GM23338 (cell line): Measurements from ENCODE around the gene PLEKHJ1. TPM values are rescaled to one million over a fixed set of nuclear protein-coding genes. Genes with fewer than 3 reads are reported as not detected.

Source experiments
- ATAC-seq: fragments of 200-7000 bp; cut with Tn5 transposase; 3 replicates; pipeline ENCODE4 v1.9.1; 2020
- DNase-seq: peaks from one replicate; pipeline ENCODE4 v3.0.0-alpha.2; 2015; ENCODE audit warnings: low spot score
- H2AFZ ChIP-seq: fragments of 200-600 bp; sonication (generic); 2 replicates; pipeline ENCODE4 v1.8.0; 2016; ENCODE audit warnings: antibody characterized with exemption, mild to moderate bottlenecking, moderate library complexity
- H3F3A ChIP-seq: fragments of 200-600 bp; sonication (generic); replicated peaks from 2 replicates; pipeline ENCODE4 v1.8.0; 2017; ENCODE audit warnings: antibody characterized with exemption, mixed run types, low read depth
- H3K27ac ChIP-seq: fragments of 200-600 bp; sonication (generic); 2 replicates; pipeline ENCODE4 v1.6.1; 2016; ENCODE audit warnings: low read depth
- H3K27me3 ChIP-seq: fragments of 200-600 bp; sonication (generic); 2 replicates; pipeline ENCODE4 v1.8.0; 2016; ENCODE audit warnings: mild to moderate bottlenecking, mixed run types, moderate library complexity; ENCODE audit not compliant: insufficient read depth
- H3K36me3 ChIP-seq: fragments of 200-600 bp; sonication (generic); 2 replicates; pipeline ENCODE4 v1.8.0; 2016; ENCODE audit warnings: mild to moderate bottlenecking; ENCODE audit not compliant: insufficient read depth
- H3K4me1 ChIP-seq: fragments of 200-600 bp; sonication (generic); 2 replicates; pipeline ENCODE4 v1.8.0; 2016; ENCODE audit warnings: mild to moderate bottlenecking, moderate library complexity; ENCODE audit not compliant: insufficient read depth
- H3K4me2 ChIP-seq: fragments of 200-600 bp; sonication (generic); 2 replicates; pipeline ENCODE4 v1.7.1; 2017; ENCODE audit warnings: mixed run types
- H3K4me3 ChIP-seq: fragments of 200-600 bp; sonication (generic); 2 replicates; pipeline ENCODE4 v1.6.1; 2016; ENCODE audit warnings: mixed run types
- H3K79me2 ChIP-seq: fragments of 200-600 bp; sonication (generic); replicated peaks from 2 replicates; pipeline ENCODE4 v1.8.0; 2017; ENCODE audit warnings: mild to moderate bottlenecking; ENCODE audit not compliant: insufficient read depth
- H3K9me2 ChIP-seq: fragments of 200-600 bp; sonication (generic); 2 replicates; pipeline ENCODE4 v1.8.0; 2017; ENCODE audit not compliant: insufficient read depth
- H4K20me1 ChIP-seq: fragments of 200-600 bp; sonication (generic); replicated peaks from 2 replicates; pipeline ENCODE4 v1.8.0; 2017; ENCODE audit warnings: mild to moderate bottlenecking; ENCODE audit not compliant: insufficient read depth
- H3K27ac Mint-ChIP-seq: 2 replicates; pipeline ENCODE4 v1.8.0; 2020; ENCODE audit warnings: inconsistent platforms, mild to moderate bottlenecking, moderate library complexity, mixed read lengths
- H3K27me3 Mint-ChIP-seq: 3 replicates; pipeline ENCODE4 v1.8.0; 2022; ENCODE audit warnings: low read depth, mild to moderate bottlenecking, moderate library complexity, mixed read lengths, inconsistent platforms; ENCODE audit not compliant: insufficient read depth, poor library complexity
- H3K36me3 Mint-ChIP-seq: 3 replicates; pipeline ENCODE4 v1.8.0; 2021; ENCODE audit warnings: low read depth, mild to moderate bottlenecking, inconsistent platforms, moderate library complexity, mixed read lengths
- H3K4me1 Mint-ChIP-seq: 3 replicates; pipeline ENCODE4 v1.8.0; 2020; ENCODE audit warnings: mild to moderate bottlenecking, inconsistent platforms, mixed read lengths
- H3K4me3 Mint-ChIP-seq: 3 replicates; pipeline ENCODE4 v1.8.0; 2021; ENCODE audit warnings: moderate library complexity, mild to moderate bottlenecking, inconsistent platforms, mixed read lengths
- H3K9me3 Mint-ChIP-seq: 3 replicates; pipeline ENCODE4 v1.8.0; 2020; ENCODE audit warnings: moderate library complexity, mild to moderate bottlenecking, inconsistent platforms, mixed read lengths
- CREB1 ChIP-seq: fragments of 250-450 bp; sonication (Bioruptor Pico); IDR thresholded peaks from 2 replicates; pipeline ENCODE4 v1.5.0; 2020; ENCODE audit warnings: low read depth, mild to moderate bottlenecking, moderate library complexity
- EZH2phosphoT487 ChIP-seq: fragments of 200-600 bp; sonication (generic); IDR thresholded peaks from one replicate; pipeline ENCODE4 v1.8.1; 2018; ENCODE audit warnings: antibody characterized with exemption; ENCODE audit not compliant: unreplicated experiment
- JUNB ChIP-seq: IDR thresholded peaks from one replicate; pipeline ENCODE4 v1.6.1; 2016; ENCODE audit warnings: antibody characterized with exemption; ENCODE audit not compliant: unreplicated experiment
- NANOG ChIP-seq: IDR thresholded peaks from 2 replicates; pipeline ENCODE4 v1.6.1; 2016; ENCODE audit warnings: antibody characterized with exemption, borderline replicate concordance
- POLR2AphosphoS5 ChIP-seq: IDR thresholded peaks from 2 replicates; pipeline ENCODE4 v1.6.1; 2016; ENCODE audit warnings: antibody characterized with exemption, low read depth
- STAT1 ChIP-seq: IDR thresholded peaks from one replicate; pipeline ENCODE4 v1.6.1; 2016; ENCODE audit warnings: antibody characterized with exemption; ENCODE audit not compliant: unreplicated experiment
- ZNF114 ChIP-seq: fragments of 250-450 bp; sonication (Bioruptor Pico); IDR thresholded peaks from 2 replicates; pipeline ENCODE4 v1.5.0; 2020; ENCODE audit warnings: mild to moderate bottlenecking, moderate library complexity
- ZNF331 ChIP-seq: fragments of 250-450 bp; sonication (Bioruptor Pico); IDR thresholded peaks from 2 replicates; pipeline ENCODE4 v1.5.0; 2020; ENCODE audit warnings: low read depth, mild to moderate bottlenecking, moderate library complexity
- polyA plus RNA-seq: library from polyadenylated mRNA; unstranded; fragments of >200 nt; fragmentation: Nextera tagmentation; extraction: Ambion mirVana; gene quantifications from 2 replicates; pipeline ENCODE4 v1.2.1, GENCODE V29; 2016
- total RNA-seq: library from RNA; depleted of rRNA; stranded (reverse); fragments of >200 nt; shearing (Covaris generic); gene quantifications from 2 replicates; pipeline ENCODE4 v1.2.3, GENCODE V29; 2014
- TF ChIP-seq, protein P1 (sequence below), 2 experiments: fragments of 200-600 bp in 1 of 2; sonication (generic) in 1 of 2; conservative IDR thresholded peaks; 2 replicates each; pipeline versions ENCODE4 v1.5.1 to v1.6.1; 2016 to 2017; ENCODE audit warnings: antibody characterized with exemption in 2 of 2, low read depth in 2 of 2, mild to moderate bottlenecking in 2 of 2, moderate library complexity in 1 of 2
- TF ChIP-seq, protein P2 (sequence below): IDR thresholded peaks from one replicate; pipeline ENCODE4 v1.6.1; 2018; ENCODE audit warnings: antibody characterized with exemption; ENCODE audit not compliant: unreplicated experiment
- TF ChIP-seq, protein P3 (sequence below): IDR thresholded peaks from 2 replicates; pipeline ENCODE4 v1.6.1; 2016; ENCODE audit warnings: antibody characterized with exemption

Gene PLEKHJ1
- total and polyA plus RNA-seq, 2 experiments from 2014 or later, result 146 to 210 TPM

DNA sequence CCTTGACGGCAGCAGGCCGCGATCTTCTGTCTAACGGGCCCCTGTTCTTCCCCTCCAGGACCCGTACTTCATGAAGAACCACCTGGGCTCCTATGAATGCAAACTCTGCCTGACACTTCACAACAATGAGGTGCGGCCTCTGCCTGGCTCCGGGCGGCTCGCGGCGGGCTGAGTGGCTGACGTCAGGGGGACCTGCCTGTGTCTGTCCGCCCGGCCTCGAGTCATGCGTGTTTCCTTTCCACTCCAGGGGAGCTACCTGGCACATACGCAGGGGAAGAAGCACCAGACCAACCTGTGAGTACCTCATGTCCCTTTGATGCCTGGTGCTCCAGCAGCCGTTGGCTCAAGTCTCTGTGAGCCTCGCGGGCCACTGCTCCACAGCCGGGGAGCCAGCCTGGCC, 8.4 kb upstream of the PLEKHJ1 start (continued):
- TF ChIP-seq ZNF114 (CRISPR knock-in tag) (no peak), NANOG (no peak), ZNF331 (no peak), CREB1 (CRISPR knock-in tag) (no peak), JUNB (no peak), EZH2phosphoT487 (no peak), STAT1 (no peak), POLR2AphosphoS5 (no peak)
- TF ChIP-seq, protein P1, sequence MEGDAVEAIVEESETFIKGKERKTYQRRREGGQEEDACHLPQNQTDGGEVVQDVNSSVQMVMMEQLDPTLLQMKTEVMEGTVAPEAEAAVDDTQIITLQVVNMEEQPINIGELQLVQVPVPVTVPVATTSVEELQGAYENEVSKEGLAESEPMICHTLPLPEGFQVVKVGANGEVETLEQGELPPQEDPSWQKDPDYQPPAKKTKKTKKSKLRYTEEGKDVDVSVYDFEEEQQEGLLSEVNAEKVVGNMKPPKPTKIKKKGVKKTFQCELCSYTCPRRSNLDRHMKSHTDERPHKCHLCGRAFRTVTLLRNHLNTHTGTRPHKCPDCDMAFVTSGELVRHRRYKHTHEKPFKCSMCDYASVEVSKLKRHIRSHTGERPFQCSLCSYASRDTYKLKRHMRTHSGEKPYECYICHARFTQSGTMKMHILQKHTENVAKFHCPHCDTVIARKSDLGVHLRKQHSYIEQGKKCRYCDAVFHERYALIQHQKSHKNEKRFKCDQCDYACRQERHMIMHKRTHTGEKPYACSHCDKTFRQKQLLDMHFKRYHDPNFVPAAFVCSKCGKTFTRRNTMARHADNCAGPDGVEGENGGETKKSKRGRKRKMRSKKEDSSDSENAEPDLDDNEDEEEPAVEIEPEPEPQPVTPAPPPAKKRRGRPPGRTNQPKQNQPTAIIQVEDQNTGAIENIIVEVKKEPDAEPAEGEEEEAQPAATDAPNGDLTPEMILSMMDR (conservative IDR thresholded peaks at IDR 0.05; ENCODE audit: low read depth in 2 of 2), result no peak
- TF ChIP-seq, protein P2, sequence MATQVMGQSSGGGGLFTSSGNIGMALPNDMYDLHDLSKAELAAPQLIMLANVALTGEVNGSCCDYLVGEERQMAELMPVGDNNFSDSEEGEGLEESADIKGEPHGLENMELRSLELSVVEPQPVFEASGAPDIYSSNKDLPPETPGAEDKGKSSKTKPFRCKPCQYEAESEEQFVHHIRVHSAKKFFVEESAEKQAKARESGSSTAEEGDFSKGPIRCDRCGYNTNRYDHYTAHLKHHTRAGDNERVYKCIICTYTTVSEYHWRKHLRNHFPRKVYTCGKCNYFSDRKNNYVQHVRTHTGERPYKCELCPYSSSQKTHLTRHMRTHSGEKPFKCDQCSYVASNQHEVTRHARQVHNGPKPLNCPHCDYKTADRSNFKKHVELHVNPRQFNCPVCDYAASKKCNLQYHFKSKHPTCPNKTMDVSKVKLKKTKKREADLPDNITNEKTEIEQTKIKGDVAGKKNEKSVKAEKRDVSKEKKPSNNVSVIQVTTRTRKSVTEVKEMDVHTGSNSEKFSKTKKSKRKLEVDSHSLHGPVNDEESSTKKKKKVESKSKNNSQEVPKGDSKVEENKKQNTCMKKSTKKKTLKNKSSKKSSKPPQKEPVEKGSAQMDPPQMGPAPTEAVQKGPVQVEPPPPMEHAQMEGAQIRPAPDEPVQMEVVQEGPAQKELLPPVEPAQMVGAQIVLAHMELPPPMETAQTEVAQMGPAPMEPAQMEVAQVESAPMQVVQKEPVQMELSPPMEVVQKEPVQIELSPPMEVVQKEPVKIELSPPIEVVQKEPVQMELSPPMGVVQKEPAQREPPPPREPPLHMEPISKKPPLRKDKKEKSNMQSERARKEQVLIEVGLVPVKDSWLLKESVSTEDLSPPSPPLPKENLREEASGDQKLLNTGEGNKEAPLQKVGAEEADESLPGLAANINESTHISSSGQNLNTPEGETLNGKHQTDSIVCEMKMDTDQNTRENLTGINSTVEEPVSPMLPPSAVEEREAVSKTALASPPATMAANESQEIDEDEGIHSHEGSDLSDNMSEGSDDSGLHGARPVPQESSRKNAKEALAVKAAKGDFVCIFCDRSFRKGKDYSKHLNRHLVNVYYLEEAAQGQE, result no peak

DNA sequence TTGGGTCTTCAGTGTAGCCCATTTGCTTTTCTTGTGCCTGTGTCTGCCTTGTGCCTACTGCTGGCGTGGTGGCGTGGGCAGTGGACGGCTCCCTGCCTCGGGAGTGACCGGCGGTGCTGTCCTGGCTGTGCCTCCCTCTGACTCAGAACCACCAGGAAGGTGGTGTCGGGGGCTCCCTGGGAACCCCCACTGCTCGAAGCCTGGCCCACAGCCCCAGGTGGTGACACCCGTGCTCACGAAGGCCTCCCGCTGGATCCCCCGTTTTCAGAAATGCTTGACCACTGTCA, 7.9 kb upstream of the PLEKHJ1 start:
- Histone ChIP-seq H4K20me1 (peaks cover 36% of the 10 kb centered on the region), H2AFZ (no peak overlapping the region), H3K79me2 (peaks cover 48% of the 10 kb centered on the region), H3K4me3 (no peak overlapping the region), H3K27me3 (no peaks in the 10 kb centered on the region), H3K36me3 (peaks cover 13% of the 10 kb centered on the region), H3F3A (0 out of 2 replicates have a peak, but pooled peaks cover 8% of the 10 kb centered on the region), H3K9me2 (no peaks in the 10 kb centered on the region), H3K4me2 (no peak overlapping the region), H3K4me1 (peaks cover 17% of the 10 kb centered on the region), H3K27ac (no peak overlapping the region)
- Mint-ChIP-seq H3K4me1 (peaks cover 23% of the 10 kb centered on the region), H3K27me3 (peaks cover 2% of the 10 kb centered on the region), H3K27ac (no peak overlapping the region), H3K4me3 (no peak overlapping the region), H3K36me3 (peaks cover 54% of the 10 kb centered on the region), H3K9me3 (no peaks in the 10 kb centered on the region)
- ATAC-seq, result no peak
- DNase-seq, result no peak
- TF ChIP-seq JUNB, result no peak
- TF ChIP-seq EZH2phosphoT487, result no peak
- TF ChIP-seq, protein P2, result no peak
- TF ChIP-seq, protein P3, sequence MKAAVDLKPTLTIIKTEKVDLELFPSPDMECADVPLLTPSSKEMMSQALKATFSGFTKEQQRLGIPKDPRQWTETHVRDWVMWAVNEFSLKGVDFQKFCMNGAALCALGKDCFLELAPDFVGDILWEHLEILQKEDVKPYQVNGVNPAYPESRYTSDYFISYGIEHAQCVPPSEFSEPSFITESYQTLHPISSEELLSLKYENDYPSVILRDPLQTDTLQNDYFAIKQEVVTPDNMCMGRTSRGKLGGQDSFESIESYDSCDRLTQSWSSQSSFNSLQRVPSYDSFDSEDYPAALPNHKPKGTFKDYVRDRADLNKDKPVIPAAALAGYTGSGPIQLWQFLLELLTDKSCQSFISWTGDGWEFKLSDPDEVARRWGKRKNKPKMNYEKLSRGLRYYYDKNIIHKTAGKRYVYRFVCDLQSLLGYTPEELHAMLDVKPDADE, result no peak
- no peak for TF ChIP-seq POLR2AphosphoS5
- TF ChIP-seq, protein P1 (conservative IDR thresholded peaks at IDR 0.05; ENCODE audit: low read depth in 2 of 2), result no peak
- no peak for TF ChIP-seq CREB1 (CRISPR knock-in tag)
